GM06990 (cell line): ENCODE measurements around the gene GALC.

ENCODE experiments used
- DNase-seq: peaks from one replicate; pipeline ENCODE4 v3.0.0-alpha.2; 2011; ENCODE audit not compliant: insufficient read length; ENCODE audit errors: extremely low read depth
- H3K27me3 ChIP-seq: replicated peaks from 2 replicates; pipeline ENCODE4 v1.6.0; 2011; ENCODE audit warnings: low read length; ENCODE audit not compliant: control insufficient read depth, insufficient read depth
- H3K36me3 ChIP-seq: 2 replicates; pipeline ENCODE4 v1.5.1; 2011; ENCODE audit warnings: low read length; ENCODE audit not compliant: control insufficient read depth, insufficient read depth
- H3K4me3 ChIP-seq: replicated peaks from 2 replicates; pipeline ENCODE4 v1.5.1; 2011; ENCODE audit warnings: low read depth, mild to moderate bottlenecking, control low read depth, low read length
- CTCF ChIP-seq: IDR thresholded peaks from 2 replicates; pipeline ENCODE4 v1.5.1; 2011; ENCODE audit warnings: low read length, control low read depth, mild to moderate bottlenecking, inconsistent platforms; ENCODE audit not compliant: insufficient read depth, poor library complexity, severe bottlenecking

The GALC gene

DNA sequence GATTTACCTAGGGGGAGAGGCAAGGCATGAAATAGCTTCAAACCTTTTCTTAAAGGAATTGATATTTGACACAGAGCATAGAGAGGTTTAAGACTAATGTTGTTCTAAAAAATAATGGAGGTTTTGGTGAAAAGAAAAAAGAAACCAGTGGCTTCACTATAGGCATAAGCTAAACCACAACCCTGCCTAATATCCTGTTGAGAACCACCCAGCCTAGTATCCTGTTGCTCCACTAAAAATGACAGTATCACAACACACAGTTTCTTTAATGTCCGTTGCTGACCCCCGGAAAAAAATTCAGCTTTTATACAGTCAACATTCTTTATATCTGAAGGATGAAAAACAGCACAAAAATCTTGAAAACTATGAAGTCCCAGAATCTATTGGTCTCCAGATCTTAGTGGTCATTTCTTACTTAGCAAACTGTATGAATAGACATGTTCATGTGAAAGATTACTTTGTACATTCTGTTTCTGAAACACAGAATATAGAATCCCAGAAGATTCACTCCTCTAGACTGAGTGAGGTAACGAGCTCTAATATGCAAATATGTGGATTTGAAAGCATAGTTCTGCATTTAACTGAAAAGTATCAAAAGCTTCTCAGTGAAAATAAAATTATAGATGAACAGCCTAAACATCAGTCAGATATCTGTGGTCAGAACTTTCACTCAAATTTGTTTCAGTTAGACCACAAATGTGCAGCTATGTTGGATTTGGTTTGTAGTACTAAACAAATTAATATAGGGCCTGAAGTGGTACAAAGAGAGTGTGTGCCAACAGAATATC, 40.5 kb downstream of the GALC start:
- H3K27me3 ChIP-seq, result no peaks in the 10 kb centered on the region
- H3K36me3 ChIP-seq, result no peaks in the 10 kb centered on the region
- H3K4me3 ChIP-seq, result no peak overlapping the region
- no peak for TF ChIP-seq CTCF
- peak; percentile 26 for DNase-seq

DNA sequence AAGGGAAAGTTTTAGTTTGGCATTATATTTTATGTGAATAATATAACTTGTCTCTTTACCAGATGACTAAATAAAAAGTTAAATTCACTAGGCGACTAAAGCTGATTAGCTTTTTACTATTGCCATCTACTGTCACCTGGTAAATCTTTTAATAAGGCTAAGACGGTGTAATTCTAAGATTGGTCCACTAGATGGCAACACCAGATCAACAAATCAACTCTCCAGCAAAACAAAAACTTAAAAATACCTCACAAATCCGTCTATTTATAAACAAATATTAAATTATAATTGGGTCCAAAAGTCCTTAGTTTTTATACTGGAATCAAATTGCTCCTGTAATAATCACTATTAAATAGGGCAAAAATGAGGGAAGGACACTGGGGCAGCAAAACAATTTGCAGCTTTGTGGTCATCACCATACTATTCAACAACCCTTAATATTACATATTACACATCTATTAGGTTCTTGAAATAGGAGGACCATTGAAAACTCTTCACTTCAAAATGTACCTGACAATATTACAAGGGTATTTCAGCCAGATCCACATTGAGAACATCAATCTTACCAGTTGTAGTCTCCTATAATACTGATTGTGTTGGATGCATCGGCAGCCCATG, 47.9 kb downstream of the GALC start:
- no peaks in the 10 kb centered on the region for H3K36me3 ChIP-seq
- peak; percentile 9 for DNase-seq
- H3K27me3 ChIP-seq, result no peaks in the 10 kb centered on the region
- H3K4me3 ChIP-seq, result no peak overlapping the region
- TF ChIP-seq CTCF, result peak; percentile 51

- no peak for TF ChIP-seq CTCF
- DNase-seq, result no peak
- no peaks in the 10 kb centered on the region for H3K36me3 ChIP-seq
- H3K27me3 ChIP-seq, result no peaks in the 10 kb centered on the region
- H3K4me3 ChIP-seq, result no peak overlapping the region
Observed at GRCh38 chr14:87940894-87941293, 52.1 kb downstream of the GALC start.

DNA sequence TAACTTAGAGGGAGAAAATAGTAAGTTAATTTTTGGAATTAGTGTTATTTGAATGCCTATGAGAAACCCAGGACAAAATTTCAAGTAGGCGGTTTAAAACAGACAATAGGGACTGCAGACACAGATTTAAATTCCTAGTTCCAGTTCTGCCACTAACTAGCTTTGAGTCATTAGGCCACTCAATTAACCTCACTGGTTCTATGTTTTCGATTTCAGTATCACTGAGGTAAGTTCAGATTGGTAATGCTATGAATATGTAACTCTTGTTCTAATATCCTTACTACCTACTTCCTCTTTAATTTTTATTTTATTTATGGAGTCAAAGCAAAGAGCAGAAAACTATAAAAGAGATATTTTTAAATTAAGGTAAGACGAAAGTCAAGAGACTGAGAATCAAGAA, 52.6 kb downstream of the GALC start:
- Histone ChIP-seq H3K27me3 (no peaks in the 10 kb centered on the region), H3K4me3 (no peak overlapping the region), H3K36me3 (no peaks in the 10 kb centered on the region)
- peak; percentile 60 for DNase-seq
- no peak for TF ChIP-seq CTCF

DNA sequence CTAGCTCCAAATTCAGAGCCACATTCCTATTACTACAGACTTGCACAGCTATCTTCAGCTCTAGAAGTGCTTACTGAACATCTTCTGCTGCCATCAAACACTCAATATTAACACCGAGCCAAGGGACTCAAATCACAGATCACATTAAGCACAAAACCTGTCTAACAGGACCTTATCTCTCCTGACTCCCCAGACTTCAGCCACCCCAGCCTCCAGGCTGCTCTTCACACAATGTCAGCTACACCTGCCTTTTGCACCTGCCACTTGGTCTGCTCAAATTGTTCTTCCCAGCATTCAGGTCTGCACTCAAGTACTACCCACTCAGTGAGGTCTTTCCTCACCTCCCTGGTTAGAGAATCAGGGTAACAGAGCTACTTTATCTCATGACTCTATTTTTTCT, 57.1 kb downstream of the GALC start:
- no peak for TF ChIP-seq CTCF
- no peak overlapping the region for H3K4me3 ChIP-seq
- no peaks in the 10 kb centered on the region for H3K27me3 ChIP-seq
- no peak for DNase-seq
- H3K36me3 ChIP-seq, result no peaks in the 10 kb centered on the region
